ENCODE measurements around the gene RABGAP1L.

The RABGAP1L gene

DNA sequence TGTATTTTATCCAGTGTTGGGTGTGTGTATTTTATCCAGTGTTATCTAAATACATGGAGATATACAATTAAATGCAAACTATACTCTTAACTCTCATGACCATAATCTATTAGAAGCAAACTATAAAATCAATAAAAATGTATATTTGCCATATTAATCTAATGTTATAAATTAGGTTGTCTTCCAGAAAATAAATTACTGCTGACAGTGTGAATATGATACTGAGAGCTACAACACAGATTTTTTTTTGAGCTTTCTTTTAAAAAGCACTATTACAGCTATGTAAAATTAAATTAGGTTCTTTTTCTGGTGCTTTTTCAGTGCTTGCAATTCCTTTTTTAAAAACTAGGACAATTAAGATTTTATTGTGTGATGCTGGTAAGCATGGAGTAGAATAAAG, 269.4 kb downstream of the RABGAP1L start:
- Histone ChIP-seq H3K27me3 (ENCODE audit: insufficient read depth, low read depth) (no peaks in the 10 kb centered on the region), H4K20me1 (ENCODE audit: insufficient read depth) (no peaks in the 10 kb centered on the region), H3K27ac (no peak overlapping the region), H3K79me2 (ENCODE audit: insufficient read depth, low read depth) (no peaks in the 10 kb centered on the region), H3K9ac (no peak overlapping the region), H3K4me3 (IDR thresholded peaks at IDR 0.05; ENCODE audit: insufficient read depth, low read depth, low read length) (no peak overlapping the region), H3K4me2 (no peak overlapping the region), H2AFZ (ENCODE audit: low read depth) (no peak overlapping the region), H3K36me3 (ENCODE audit: insufficient read depth) (no peaks in the 10 kb centered on the region), H3K4me1 (ENCODE audit: low read depth, poor library complexity, severe bottlenecking) (no peaks in the 10 kb centered on the region)
- TF ChIP-seq, protein P1, sequence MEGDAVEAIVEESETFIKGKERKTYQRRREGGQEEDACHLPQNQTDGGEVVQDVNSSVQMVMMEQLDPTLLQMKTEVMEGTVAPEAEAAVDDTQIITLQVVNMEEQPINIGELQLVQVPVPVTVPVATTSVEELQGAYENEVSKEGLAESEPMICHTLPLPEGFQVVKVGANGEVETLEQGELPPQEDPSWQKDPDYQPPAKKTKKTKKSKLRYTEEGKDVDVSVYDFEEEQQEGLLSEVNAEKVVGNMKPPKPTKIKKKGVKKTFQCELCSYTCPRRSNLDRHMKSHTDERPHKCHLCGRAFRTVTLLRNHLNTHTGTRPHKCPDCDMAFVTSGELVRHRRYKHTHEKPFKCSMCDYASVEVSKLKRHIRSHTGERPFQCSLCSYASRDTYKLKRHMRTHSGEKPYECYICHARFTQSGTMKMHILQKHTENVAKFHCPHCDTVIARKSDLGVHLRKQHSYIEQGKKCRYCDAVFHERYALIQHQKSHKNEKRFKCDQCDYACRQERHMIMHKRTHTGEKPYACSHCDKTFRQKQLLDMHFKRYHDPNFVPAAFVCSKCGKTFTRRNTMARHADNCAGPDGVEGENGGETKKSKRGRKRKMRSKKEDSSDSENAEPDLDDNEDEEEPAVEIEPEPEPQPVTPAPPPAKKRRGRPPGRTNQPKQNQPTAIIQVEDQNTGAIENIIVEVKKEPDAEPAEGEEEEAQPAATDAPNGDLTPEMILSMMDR (conservative IDR thresholded peaks at IDR 0.05; ENCODE audit: low read depth, low read length): no peak

GRCh38 chr1:174433451-174433850, 274.1 kb downstream of the RABGAP1L start:
- TF ChIP-seq, protein P1 (conservative IDR thresholded peaks at IDR 0.05; ENCODE audit: low read depth, low read length): no peak
- Histone ChIP-seq H4K20me1 (ENCODE audit: insufficient read depth) (no peaks in the 10 kb centered on the region), H3K27ac (no peak overlapping the region), H3K27me3 (ENCODE audit: insufficient read depth, low read depth) (no peaks in the 10 kb centered on the region), H3K36me3 (ENCODE audit: insufficient read depth) (no peaks in the 10 kb centered on the region), H3K9ac (no peak overlapping the region), H3K4me3 (IDR thresholded peaks at IDR 0.05; ENCODE audit: insufficient read depth, low read depth, low read length) (no peak overlapping the region), H2AFZ (ENCODE audit: low read depth) (no peak overlapping the region), H3K79me2 (ENCODE audit: insufficient read depth, low read depth) (no peaks in the 10 kb centered on the region), H3K4me2 (no peak overlapping the region), H3K4me1 (ENCODE audit: low read depth, poor library complexity, severe bottlenecking) (no peaks in the 10 kb centered on the region)

DNA sequence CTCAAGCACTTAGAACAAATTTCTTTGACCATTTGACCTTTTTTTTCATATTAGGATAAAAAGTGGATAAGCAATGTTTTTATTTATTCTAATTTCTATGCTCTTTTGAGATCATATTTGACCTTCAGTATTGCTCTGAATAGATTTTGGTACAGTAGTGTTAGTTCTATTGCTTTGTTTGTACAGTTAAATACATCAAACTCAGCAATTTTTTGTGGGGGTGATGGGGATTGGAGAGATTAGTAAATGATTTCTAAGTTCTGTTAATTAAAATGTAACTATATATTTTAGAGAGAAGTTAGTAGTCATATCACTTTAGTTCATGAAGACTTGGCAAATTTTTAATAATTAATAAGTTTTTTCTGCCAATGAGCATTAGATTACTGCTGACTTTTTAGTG, 286.0 kb downstream of the RABGAP1L start:
- Histone ChIP-seq H3K27me3 (ENCODE audit: insufficient read depth, low read depth) (no peaks in the 10 kb centered on the region), H3K79me2 (ENCODE audit: insufficient read depth, low read depth) (no peaks in the 10 kb centered on the region), H3K4me3 (IDR thresholded peaks at IDR 0.05; ENCODE audit: insufficient read depth, low read depth, low read length) (no peak overlapping the region), H3K9ac (no peak overlapping the region), H3K4me2 (no peak overlapping the region), H2AFZ (ENCODE audit: low read depth) (no peak overlapping the region), H4K20me1 (ENCODE audit: insufficient read depth) (no peaks in the 10 kb centered on the region), H3K27ac (no peak overlapping the region), H3K4me1 (ENCODE audit: low read depth, poor library complexity, severe bottlenecking) (no peaks in the 10 kb centered on the region), H3K36me3 (ENCODE audit: insufficient read depth) (no peaks in the 10 kb centered on the region)
- TF ChIP-seq, protein P1 (conservative IDR thresholded peaks at IDR 0.05; ENCODE audit: low read depth, low read length): no peak

- no peak overlapping the region for H2AFZ ChIP-seq (ENCODE audit: low read depth)
- H4K20me1 ChIP-seq (ENCODE audit: insufficient read depth): no peaks in the 10 kb centered on the region
- H3K4me2 ChIP-seq: no peak overlapping the region
- no peak overlapping the region for H3K27ac ChIP-seq
- no peaks in the 10 kb centered on the region for H3K4me1 ChIP-seq (ENCODE audit: low read depth, poor library complexity, severe bottlenecking)
- H3K79me2 ChIP-seq (ENCODE audit: insufficient read depth, low read depth): no peaks in the 10 kb centered on the region
- no peaks in the 10 kb centered on the region for H3K27me3 ChIP-seq (ENCODE audit: insufficient read depth, low read depth)
- no peak overlapping the region for H3K9ac ChIP-seq
- TF ChIP-seq, protein P1 (conservative IDR thresholded peaks at IDR 0.05; ENCODE audit: low read depth, low read length): no peak
- no peaks in the 10 kb centered on the region for H3K36me3 ChIP-seq (ENCODE audit: insufficient read depth)
- no peak overlapping the region for H3K4me3 ChIP-seq (IDR thresholded peaks at IDR 0.05; ENCODE audit: insufficient read depth, low read depth, low read length)
Measured at GRCh38 chr1:174445817-174446216, 286.5 kb downstream of the RABGAP1L start.
